Activated CD4-positive, alpha-beta T cell treated with anti-CD3 and anti-CD28 coated beads, Interleukin-2, amount 50 U/mL, for 1 hour (primary cell): ENCODE data around the gene TMEM82.

Experiments
- DNase-seq: peaks from one replicate; pipeline ENCODE4 v3.0.0-alpha.2; 2020

Gene TMEM82

GRCh38 chr1:15722411-15722810, 19.9 kb upstream of the TMEM82 start:
- DNase-seq, result no peak

- no peak for DNase-seq
These were observed 19.3 kb upstream of the TMEM82 start for GRCh38 chr1:15722836-15723532.

GRCh38 chr1:15723631-15724246, 18.6 kb upstream of the TMEM82 start:
- DNase-seq, result no peak

- DNase-seq, result no peak
These were observed 17.1 kb upstream of the TMEM82 start for GRCh38 chr1:15724949-15725880.

GRCh38 chr1:15726508-15726907, 15.8 kb upstream of the TMEM82 start:
- DNase-seq, result no peak

GRCh38 chr1:15727021-15727420, 15.3 kb upstream of the TMEM82 start:
- DNase-seq, result no peak

- DNase-seq, result no peak
These were observed 14.9 kb upstream of the TMEM82 start for GRCh38 chr1:15727424-15727823.

GRCh38 chr1:15727866-15728534, 14.3 kb upstream of the TMEM82 start:
- DNase-seq, result no peak

- no peak for DNase-seq
These were observed 13.2 kb upstream of the TMEM82 start for GRCh38 chr1:15728937-15729657.

- no peak for DNase-seq
These were observed 11.9 kb upstream of the TMEM82 start for GRCh38 chr1:15730423-15730822.

GRCh38 chr1:15730936-15731335, 11.4 kb upstream of the TMEM82 start:
- no peak for DNase-seq

GRCh38 chr1:15731735-15732685, 10.3 kb upstream of the TMEM82 start:
- DNase-seq, result no peak

- DNase-seq, result no peak
These were observed 9.6 kb upstream of the TMEM82 start for GRCh38 chr1:15732686-15733081.

GRCh38 chr1:15733218-15733725, 9.0 kb upstream of the TMEM82 start:
- no peak for DNase-seq

- DNase-seq, result no peak
These were observed 8.5 kb upstream of the TMEM82 start for GRCh38 chr1:15733726-15734226.

GRCh38 chr1:15734296-15734695, 8.0 kb upstream of the TMEM82 start:
- DNase-seq, result no peak

- DNase-seq, result no peak
These were observed 7.4 kb upstream of the TMEM82 start for GRCh38 chr1:15734901-15735300.

- no peak for DNase-seq
These were observed 6.8 kb upstream of the TMEM82 start for GRCh38 chr1:15735304-15736037.

GRCh38 chr1:15736038-15736891, 6.0 kb upstream of the TMEM82 start, which contains the start of gene SLC25A34:
Gene SLC25A34 (plus strand): TSS chr1:15736258. CDS start chr1:15736486, 228 bp downstream.
- DNase-seq, result no peak
